Measurements from ENCODE around the gene PRPF18. TPM values are rescaled to one million over a fixed set of nuclear protein-coding genes. Genes with fewer than 3 reads are reported as not detected.

Gene PRPF18
- total and polyA plus RNA-seq, 12 donors = 6.7 to 17.1 (median 14.4) TPM

DNA sequence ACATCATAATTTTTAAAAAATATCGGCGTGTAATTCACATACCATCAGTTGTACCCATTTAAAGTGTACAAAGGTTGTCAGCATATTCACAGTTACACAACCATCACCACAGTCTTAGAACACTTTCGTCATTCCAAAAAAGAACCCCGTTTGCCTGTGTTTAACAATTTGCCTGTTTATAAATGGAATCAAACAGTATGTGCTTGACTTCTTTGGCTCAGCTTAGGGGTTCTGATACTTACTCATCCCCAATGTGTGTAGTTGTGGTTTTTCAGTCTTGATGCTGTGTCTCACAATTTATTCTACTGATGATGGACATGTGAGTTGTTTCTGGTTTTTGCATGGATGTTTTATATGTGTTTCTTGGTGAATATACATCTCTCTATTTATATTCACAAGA lies 50.0 kb downstream of the PRPF18 start:
- WGBS, 2 donors = 95 to 96% methylated on average over 4 of the region's 4 CpGs
- DNase-seq = no peak
- H3K4me1 ChIP-seq = peaks cover 0 to 40% (median 19%) of the 10 kb centered on the region in 9 donors
- TF ChIP-seq CTCF (IDR thresholded peaks at IDR 0.05) = no peak
- no peak overlapping the region for H3K4me3 ChIP-seq
- intact Hi-C loops (cut with DNase I) = no loop called here
- no peaks in the 10 kb centered on the region for H3K27me3 ChIP-seq
- ATAC-seq = no peak
- H3K9me3 ChIP-seq = peaks cover 0 to 3% (median 0%) of the 10 kb centered on the region in 11 donors
- H3K27ac ChIP-seq = peak overlapping the region in 1 of 10 donors; percentile 11
- peaks cover 0 to 39% (median 0%) of the 10 kb centered on the region in 9 donors for H3K36me3 ChIP-seq

GRCh38 chr10:13637303-13637856 lies 50.6 kb downstream of the PRPF18 start:
- intact Hi-C loops (cut with DNase I) = no loop called here
- peaks cover 0 to 10% (median 0%) of the 10 kb centered on the region in 11 donors for H3K9me3 ChIP-seq
- H3K27ac ChIP-seq = no peak overlapping the region
- H3K4me3 ChIP-seq = no peak overlapping the region
- WGBS, 2 donors = 85 to 89% methylated on average over 1 of the region's 1 CpG
- peaks cover 0 to 44% (median 0%) of the 10 kb centered on the region in 9 donors for H3K36me3 ChIP-seq
- no peak for TF ChIP-seq CTCF (IDR thresholded peaks at IDR 0.05)
- H3K4me1 ChIP-seq = peaks cover 0 to 37% (median 15%) of the 10 kb centered on the region in 9 donors
- no peak for ATAC-seq
- no peaks in the 10 kb centered on the region for H3K27me3 ChIP-seq
- DNase-seq = no peak

GRCh38 chr10:13637894-13638293 lies 51.1 kb downstream of the PRPF18 start:
- Histone ChIP-seq H3K4me1 (peaks cover 0 to 32% (median 10%) of the 10 kb centered on the region in 9 donors), H3K9me3 (peaks cover 0 to 15% (median 0%) of the 10 kb centered on the region in 11 donors), H3K36me3 (peaks cover 0 to 49% (median 0%) of the 10 kb centered on the region in 9 donors), H3K4me3 (no peak overlapping the region), H3K27ac (no peak overlapping the region), H3K27me3 (no peaks in the 10 kb centered on the region)
- no peak for ATAC-seq
- intact Hi-C loops (cut with DNase I) = no loop called here
- TF ChIP-seq CTCF (IDR thresholded peaks at IDR 0.05) = no peak
- 84 to 91% methylated on average over 5 of the region's 5 CpGs for whole genome bisulfite sequencing, 2 donors
- DNase-seq = no peak

- H3K4me1 ChIP-seq = no peaks in the 10 kb centered on the region
- intact Hi-C loops (cut with DNase I) = no loop called here
- H3K27ac ChIP-seq = no peak overlapping the region
- H3K36me3 ChIP-seq = peaks cover 0 to 84% (median 22%) of the 10 kb centered on the region in 9 donors
- WGBS, 2 donors = 98% methylated on average over 2 of the region's 2 CpGs
- ATAC-seq (no peak), DNase-seq (no peak)
- no peaks in the 10 kb centered on the region for H3K27me3 ChIP-seq
- TF ChIP-seq CTCF (IDR thresholded peaks at IDR 0.05) = no peak
- peaks cover 0 to 20% (median 0%) of the 10 kb centered on the region in 11 donors for H3K9me3 ChIP-seq
- no peak overlapping the region for H3K4me3 ChIP-seq
Observed at GRCh38 chr10:13642293-13642692, 55.5 kb downstream of the PRPF18 start.

Data from heart right ventricle (tissue), 16 donors.